DMS153 (cell line): ENCODE results near the gene FBXW8.

Experiments used
- DNase-seq: peaks from one replicate; lab custom pipeline; 2025; lab: John Stamatoyannopoulos, UW

Gene FBXW8, protein sequence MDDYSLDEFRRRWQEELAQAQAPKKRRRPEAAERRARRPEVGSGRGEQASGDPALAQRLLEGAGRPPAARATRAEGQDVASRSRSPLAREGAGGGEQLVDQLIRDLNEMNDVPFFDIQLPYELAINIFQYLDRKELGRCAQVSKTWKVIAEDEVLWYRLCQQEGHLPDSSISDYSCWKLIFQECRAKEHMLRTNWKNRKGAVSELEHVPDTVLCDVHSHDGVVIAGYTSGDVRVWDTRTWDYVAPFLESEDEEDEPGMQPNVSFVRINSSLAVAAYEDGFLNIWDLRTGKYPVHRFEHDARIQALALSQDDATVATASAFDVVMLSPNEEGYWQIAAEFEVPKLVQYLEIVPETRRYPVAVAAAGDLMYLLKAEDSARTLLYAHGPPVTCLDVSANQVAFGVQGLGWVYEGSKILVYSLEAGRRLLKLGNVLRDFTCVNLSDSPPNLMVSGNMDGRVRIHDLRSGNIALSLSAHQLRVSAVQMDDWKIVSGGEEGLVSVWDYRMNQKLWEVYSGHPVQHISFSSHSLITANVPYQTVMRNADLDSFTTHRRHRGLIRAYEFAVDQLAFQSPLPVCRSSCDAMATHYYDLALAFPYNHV

DNA sequence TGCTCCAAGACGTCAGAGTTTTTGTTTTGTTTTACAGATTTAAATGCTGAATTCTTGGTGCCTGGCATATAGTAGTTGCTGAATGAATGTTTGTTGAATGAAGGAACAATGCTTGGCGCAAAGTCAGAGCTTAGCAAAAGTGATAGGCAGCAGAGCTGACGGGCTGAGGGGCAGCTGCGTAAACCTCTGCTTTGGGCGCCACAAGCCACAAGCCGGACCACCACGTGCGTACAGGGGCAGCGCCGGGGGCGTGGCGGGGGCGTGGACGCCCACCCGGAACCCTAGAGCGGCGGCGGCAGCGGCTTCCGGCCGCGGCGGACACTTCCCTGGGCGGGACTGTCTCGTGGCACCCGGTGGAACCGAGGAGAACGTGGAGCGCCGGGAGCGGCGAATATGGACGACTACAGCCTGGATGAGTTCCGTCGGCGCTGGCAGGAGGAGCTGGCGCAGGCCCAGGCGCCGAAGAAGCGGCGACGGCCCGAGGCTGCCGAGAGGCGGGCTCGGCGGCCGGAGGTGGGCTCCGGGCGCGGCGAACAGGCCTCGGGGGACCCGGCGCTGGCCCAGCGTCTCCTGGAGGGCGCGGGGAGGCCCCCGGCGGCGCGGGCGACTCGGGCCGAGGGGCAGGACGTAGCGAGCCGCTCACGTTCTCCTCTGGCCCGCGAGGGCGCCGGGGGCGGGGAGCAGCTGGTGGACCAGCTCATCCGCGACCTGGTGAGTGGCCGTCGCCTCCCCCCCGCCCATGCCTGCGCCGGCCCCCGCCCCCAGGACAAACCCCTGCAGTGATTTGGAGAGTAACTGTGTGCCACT is at the start of gene FBXW8:
TSS of gene FBXW8 (plus strand) at position 306 of the 807 bp plus-strand sequence. CDS start at position 394, 88 bp downstream.
- peak; percentile 19 for DNase-seq

DNA sequence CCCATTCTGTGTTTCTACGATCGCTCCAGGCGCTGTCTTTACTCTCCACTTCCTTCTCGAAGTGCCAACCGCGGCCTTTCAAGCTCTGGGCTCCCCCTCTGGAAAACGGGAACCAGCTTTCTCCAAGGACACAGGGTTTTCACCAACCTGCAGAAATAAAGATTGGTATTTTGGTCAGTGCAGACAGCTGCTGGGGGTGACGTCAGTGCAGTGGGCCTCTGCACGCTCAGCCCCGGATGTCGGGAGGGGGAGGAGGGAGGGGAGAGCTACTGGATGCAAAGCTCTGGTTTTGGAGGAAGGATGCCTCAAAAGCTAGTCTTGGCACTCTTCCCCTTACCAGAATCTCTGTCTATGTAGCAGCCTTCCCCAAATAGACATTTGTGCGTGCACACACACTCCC is 49.4 kb upstream of the FBXW8 start:
- DNase-seq: no peak

DNA sequence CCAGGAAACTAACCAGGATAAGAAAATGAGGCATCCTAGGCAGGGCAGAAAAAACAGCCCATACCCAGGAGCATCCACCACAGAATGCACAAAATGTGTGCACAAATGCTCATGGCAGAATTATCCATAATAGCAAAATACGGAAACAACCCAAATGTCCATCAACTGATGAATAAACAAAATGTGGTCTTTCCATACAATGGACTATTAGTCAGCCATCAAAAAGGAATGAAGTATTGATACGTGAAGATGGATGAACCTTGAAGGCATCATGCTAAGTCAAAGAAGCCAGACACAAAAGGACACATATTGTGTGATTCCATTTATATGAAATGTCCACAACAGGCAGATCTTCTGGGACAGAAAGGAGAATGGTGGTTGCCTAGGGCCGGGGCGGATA is 48.6 kb upstream of the FBXW8 start:
- DNase-seq: no peak

DNA sequence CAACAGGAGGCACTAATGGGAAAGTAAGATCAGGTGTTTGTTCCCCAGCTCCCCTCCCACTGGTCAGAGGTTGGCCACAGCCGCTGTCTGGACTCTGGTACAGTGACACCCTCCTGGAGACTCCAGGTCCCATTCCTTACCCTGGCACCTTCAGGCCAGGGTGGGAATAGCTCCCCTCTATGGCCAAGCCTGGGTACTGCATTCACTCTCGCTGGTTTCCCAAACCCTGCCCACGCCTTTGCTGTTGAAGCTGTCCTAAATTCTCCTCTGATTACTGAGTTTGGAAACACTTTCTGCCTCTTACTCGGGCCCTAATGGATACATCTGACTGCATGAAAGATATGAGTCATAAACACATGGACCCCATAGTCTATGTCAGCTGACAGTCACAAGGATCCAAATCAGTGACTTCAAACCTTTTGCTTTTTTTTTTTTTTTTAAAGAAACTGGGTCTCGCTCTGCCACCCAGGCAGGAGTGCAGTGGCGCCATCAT is 47.4 kb upstream of the FBXW8 start:
- DNase-seq: no peak

DNA sequence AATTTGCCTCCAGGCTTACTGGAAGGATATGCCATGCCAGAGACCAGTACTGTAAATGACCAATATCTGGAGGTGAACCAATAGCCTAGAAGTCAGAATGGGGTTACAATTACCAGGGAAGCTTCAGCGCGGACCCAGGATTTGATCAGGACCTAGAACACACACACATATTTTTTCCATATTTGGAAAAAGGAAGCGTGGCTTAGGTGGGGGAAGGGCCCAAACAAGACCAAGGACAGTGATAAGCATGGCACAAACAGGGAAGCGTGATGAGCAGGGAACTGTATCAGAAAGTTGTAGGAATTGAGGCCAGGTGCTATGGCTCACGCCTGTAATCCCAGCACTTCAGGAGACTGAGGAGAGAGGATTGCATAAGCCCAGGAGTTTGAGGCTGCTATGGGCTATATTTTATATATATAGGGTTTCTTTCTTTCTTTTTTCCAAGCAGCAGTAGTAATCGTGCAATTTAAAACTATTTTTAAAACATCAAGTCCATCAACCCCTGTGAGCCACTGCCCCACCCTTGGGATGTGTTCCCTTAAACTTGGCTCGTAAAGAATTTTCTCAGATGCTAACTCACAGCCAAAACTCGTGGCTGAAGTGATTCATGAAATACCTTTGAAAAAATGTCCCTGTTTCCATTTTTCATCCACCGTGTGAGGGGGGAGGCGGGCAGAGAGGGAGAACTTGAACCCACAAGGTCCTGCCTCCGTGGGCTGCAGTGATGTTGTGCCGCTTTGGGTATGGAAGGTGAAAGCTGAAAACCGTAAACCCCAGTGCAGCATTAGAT is 46.2 kb upstream of the FBXW8 start:
- no peak for DNase-seq

DNA sequence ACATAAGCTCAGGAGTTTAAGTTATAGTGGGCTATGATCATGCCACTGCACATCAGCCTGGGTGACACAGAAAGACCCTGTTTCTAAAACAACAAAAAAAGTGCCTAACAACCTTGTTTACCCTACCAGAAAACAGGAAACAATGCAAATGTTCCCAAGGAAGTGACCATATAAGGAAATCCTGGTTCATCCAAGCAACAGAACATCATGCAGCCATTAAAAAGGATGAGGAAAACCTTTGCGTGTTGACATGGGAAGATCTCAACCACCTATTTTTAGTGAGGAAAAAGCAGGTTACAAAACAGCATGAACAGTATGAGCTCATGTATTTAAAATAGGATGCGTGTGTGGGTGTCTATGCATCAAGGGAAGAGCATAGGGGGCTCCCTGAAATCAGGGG is 43.2 kb upstream of the FBXW8 start:
- no peak for DNase-seq

DNA sequence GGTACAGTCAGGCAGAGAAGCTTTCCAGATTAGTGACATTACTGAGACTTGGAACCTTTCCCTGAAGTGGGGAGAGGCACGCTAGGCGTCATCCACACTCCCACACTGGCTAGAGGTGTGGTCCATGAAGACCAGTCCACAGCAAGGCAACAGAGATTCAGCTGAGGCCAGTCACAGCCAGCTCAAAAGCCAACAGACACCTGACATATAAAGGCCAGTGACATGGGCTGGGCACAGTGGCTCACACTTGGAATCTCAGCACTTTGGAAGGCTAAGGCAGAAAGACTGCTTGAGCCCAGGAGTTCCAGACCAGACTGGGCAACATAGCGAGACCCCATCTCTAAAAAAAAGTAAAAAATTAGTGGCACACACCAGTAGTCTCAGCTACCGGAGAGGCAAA is 40.4 kb upstream of the FBXW8 start:
- no peak for DNase-seq

DNA sequence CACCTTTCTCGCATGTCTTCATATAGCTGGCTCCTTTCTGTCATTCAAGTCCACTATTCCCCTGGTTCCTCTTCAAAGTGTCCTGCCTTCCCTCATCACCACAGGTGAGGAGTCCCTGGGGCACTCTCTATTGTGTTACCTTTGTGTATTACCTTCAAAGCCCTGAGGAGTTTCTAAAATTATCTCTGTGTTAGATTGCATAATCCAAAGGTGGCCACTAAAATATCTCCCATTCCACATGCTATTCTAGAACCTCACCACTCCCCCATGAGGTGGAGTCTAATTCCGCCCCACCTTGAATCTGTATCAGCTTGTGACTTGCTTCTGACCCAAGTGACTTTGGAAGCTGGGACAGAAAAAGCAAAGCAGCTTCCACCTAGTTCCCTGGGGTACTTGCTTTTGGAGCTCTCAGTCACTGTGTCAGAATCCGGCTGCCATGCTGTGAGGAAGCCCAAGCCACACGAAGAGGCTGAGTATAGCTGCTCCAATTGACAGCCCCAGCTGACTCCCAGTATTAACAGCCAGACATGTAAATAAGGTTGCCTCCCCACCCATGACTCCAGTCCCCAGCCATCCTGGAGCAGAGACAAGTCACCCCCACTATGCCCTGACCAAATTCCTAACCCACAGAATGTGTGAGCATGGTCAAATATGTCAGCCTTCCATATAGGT is 36.3 kb upstream of the FBXW8 start:
- no peak for DNase-seq

DNA sequence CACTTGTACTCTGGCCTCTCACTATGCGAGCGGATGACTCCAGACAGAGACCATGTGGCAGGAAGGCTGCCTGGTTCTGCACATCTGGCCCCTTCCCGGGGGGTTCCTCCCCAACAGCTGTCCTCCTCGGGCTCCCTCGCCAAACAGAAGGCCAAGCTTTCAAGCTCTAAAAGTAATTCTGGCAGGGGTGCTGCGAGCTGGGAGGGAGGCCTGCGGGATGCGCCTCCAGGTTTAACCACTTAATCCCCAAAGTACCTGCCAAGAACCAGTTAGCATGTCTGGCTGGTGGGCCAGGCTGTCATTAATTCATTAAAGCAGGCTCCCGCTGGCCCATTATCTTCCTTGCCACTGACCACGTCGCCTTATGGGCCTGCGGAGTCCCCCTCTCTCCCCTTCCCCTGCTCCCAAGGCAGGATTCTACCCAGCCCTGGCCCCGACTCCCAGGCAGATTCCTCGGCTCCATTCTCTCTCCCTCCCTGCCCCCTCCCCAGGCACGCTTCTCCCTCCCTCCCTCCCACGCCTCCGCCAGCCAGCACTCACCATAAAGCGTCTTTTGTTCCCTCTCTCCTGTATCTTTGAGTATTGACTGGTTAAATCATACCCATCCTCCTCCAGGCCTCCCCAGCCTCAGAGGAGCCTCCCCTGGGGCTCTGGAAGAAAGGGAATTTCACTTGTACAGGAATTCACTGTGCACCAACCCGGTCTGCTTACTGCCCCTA is 34.4 kb upstream of the FBXW8 start:
- no peak for DNase-seq

DNA sequence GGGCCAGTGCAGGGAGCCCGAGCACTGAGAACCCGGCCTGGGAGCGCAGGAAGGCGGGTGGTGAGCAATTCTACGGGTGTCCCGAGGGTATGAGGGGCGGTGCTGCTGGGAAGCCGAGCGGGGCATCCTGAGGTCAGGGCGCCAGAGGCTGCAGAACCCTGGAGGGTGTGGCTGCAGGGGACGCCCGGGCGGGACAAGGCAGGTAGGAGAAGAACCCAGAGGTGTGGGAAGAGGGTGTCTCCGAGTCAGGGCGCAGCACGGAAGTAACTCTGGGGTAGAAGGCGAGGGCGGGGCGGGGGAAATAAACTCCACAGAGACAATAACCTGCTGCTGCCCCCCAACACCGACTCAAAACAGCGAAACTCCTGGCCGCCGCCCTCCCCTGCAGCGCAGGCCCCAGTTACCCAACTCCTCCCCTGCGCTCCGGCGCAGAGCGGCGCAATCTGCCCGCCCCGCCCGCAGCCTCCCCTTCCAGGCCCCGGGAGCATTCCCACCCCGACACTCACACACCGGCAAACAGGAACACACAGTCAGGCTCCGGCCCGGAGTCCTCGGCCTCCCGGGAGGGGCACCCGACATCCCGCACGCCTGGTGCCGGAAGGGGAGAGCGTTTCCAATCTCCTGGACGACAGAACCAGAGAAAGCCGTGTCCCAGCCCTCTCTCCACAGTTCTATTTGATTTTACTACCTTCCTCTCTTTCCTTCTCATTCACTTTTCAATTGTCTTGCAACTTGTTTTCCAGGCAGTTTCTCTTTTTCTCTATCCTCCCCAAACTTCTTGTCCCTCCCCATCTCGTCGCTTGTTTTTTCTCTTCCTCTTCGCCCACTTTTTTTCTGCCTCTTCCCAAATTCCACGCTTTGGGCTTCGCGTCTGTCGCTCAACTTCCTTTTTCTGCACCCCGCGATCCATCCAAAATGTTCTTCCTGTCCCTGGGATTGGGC is 31.9 kb upstream of the FBXW8 start:
- no peak for DNase-seq

DNA sequence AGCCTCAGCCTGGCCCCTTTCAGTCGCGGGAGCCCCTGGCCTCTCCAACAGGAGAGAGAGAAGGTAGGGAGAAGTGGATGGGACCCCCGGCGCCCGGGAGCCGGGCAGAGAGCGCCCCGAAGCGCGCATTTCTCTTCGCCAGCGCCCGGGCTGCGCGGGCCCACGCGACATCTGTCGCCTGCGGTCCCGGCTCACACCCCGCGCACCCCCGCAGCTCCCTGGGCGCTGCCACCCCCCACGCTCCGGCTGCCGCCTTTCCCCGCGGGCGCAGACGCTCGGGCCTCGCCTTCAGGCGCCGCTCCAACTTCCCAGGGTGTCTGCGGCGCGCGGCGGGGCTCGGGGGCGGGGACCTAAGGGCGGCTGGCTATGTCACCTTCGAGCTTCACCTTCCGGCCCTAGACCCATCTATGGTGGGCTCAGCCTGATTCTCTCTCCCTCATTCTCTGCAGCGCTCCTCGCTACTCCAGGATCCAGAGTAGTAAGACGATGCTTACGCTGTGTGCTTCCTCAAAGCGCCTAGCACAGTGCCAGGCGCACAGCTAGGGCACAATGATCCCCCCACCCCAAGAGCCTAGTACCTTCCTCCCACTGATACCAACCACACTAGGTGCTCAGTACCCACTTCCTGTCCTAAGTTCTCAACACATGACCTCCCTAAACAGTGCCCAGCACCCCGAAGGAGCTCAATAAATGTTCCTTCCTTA is 31.1 kb upstream of the FBXW8 start:
- no peak for DNase-seq

DNA sequence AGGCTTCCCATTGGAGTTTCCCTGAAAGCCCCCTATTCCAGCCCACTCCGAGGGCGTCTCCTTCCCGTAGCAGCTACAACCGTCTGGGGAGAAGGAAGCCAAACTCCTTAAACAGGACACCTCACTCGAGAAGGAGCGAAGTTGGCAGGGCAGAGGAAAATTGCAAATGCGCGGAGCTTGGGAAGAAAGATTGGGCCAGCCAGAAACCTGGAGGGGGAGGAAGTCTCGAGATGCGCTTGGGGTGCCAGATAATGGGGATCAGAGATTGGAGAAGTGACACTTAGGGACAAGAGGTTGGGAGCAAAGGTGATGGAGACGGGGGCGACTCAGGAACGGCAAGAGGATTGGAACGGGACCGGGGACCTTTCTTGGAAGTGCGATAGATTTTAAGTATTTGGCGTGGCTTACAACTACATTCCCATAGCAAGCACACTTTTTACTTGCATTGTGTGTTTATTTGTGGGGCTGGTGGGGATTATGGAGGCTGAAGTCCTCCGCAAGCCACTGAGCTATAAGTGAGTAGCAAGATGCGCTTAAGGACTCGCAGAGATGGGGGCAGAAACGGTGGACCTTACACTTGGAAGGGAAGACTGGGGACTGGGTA is 30.4 kb upstream of the FBXW8 start:
- no peak for DNase-seq

DNA sequence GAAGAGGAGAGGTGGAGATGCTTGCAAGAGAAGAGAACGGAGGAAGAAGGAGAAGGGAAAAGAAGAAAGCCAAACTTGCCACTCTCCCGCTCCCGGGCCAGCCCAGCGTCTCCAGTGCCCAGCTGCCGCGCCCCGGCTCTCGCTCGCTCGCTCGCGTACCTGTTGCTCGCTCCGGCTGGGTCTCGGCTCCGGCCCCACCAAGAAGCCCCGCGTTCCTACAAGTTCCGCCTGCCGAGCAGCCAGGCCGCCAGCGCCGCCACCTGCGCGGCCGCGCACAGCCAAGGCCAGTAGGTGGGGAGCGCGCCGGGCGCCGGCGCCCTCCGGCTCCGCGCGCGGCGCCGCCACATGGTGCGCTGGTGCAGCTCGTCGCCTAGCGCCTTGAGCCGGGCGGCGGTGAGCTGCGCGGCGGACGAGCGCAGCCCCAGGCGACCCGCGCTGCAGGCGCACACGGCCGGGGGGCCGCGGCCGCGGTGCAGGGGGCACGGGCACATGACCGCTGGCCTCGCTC is 29.9 kb upstream of the FBXW8 start:
- peak; percentile 21 for DNase-seq

DNA sequence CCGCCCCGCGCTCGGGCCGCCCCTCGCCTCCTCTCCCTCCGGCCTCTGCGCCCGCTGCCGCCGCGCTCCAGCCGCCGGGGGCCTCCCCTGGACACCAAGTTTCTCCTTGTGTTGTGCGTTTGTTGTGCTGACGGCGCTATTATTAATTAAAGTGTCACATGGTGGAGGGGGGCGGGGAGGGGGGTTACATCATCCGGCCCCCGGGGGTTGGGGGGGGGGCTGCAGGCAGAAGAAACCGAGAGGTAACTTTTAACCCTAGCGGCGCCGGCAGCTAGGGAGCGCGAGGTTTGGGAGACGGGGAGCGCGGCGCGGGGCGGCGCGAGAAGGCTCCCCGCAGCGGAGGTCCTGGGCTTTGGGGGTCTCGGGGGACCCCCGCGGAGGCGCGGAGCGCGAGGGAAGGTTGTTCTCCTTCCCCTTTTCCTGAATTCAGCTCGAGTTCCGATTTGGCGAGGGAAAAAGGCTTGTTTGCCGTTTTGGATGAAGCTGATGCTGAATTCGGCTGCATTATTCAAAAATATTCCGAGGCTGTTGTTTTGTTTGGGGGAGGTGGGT is 29.3 kb upstream of the FBXW8 start, which contains the start of gene HRK:
TSS of gene HRK (minus strand) at position 117 of the 552 bp plus-strand sequence. CDS start 134 bp downstream, outside the sequence.
- no peak for DNase-seq

DNA sequence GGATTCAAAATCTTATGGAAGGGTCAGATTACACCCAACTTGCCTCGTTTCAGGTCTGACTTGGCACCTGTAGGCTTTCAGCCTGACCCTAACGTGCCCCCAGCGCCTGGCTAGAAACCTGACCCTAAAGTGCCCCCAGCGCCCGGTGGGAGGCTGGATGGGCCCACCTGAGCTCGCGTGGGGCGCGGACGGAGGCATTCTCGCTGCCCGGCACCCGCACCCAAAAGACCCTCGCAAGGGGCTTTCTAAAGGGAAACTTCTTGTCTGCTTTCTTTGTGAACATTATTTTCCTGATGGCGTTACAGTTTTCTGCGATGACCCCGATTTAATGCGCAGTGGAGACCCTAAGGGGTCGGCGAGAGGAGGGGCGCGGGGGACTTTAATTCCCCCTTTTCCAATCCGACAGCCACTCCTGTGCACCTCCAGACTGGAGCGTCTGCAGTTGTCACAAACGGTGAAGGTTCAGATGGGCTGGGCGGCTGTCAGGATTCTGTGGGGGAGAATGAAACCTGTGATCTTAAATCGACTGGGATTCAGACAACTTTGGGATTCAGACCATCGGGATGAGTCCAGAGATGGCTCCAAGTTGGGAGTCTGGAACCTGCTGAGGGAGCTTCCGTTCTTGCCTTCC is 28.8 kb upstream of the FBXW8 start:
- DNase-seq: no peak

DNA sequence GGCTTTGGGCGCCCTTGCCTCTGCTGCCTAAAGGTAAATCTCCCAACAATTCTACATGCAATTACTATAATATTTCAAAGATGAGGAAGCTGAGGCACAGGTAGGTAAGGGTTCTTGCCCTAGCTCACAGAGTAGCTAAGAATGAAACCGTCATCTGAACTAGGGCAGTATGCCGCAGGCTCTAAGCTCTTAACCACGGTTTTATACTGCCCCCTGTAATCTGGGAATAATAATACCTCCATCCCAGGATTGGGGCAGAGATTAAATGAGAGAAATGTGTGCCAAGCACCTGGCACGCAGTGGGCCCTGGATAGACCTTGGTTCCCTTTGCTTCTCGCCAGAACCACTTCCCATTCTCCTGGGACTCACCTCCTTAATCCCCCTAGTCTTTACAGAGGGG is 28.0 kb upstream of the FBXW8 start:
- no peak for DNase-seq

DNA sequence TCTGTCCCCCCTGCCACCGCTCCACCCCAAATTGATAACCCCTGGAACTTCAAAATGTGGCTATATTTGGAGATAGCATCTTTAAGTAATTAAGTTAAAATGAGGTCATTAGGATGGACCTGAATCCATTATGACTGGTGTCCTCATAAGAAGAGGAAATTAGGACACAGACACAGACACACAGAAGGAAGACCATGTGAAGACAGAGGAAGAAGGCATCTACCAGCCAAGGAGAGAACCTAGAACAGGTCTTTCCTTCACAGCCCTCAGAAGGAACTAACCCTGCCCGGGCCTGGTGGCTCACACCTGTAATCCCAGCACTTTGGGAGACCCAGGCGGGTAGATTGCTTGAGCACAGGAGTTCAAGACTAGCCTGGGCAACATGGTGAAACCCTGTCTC is 25.9 kb upstream of the FBXW8 start:
- no peak for DNase-seq
